Lower leg skin (tissue), 3 donors: Measurements from ENCODE around the gene RNF40.

ENCODE experiments used
- POLR2A ChIP-seq, 2 donors: fragments of 450-650 bp; IDR thresholded peaks; one replicate each; pipeline ENCODE4 v1.6.1; 2016 to 2017; ENCODE audit warnings: antibody characterized with exemption in 2 of 2, mild to moderate bottlenecking in 1 of 2, moderate library complexity in 1 of 2
- TF ChIP-seq, protein P1 (sequence below), 3 donors: fragments of 450-650 bp; IDR thresholded peaks; one replicate each; pipeline ENCODE4 v1.5.1; 2016; ENCODE audit warnings: antibody characterized with exemption in 3 of 3, mild to moderate bottlenecking in 3 of 3, moderate library complexity in 2 of 3

DNA sequence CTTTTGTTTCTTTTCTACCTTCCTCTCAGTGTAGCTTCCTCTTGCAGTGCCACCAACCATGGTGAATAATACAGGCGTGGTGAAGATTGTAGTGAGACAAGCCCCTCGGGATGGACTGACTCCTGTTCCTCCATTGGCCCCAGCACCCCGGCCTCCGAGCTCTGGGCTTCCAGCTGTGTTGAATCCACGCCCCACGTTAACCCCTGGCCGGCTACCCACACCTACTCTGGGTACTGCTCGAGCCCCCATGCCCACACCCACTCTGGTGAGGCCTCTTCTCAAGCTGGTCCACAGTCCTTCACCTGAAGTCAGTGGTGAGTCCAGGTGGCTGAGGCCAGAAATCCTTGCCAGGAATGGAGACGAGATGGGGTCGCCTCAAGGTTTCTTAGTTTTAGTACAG lies 39.2 kb upstream of the RNF40 start:
- TF ChIP-seq, protein P1, sequence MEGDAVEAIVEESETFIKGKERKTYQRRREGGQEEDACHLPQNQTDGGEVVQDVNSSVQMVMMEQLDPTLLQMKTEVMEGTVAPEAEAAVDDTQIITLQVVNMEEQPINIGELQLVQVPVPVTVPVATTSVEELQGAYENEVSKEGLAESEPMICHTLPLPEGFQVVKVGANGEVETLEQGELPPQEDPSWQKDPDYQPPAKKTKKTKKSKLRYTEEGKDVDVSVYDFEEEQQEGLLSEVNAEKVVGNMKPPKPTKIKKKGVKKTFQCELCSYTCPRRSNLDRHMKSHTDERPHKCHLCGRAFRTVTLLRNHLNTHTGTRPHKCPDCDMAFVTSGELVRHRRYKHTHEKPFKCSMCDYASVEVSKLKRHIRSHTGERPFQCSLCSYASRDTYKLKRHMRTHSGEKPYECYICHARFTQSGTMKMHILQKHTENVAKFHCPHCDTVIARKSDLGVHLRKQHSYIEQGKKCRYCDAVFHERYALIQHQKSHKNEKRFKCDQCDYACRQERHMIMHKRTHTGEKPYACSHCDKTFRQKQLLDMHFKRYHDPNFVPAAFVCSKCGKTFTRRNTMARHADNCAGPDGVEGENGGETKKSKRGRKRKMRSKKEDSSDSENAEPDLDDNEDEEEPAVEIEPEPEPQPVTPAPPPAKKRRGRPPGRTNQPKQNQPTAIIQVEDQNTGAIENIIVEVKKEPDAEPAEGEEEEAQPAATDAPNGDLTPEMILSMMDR (IDR thresholded peaks at IDR 0.05), result no peak
- TF ChIP-seq POLR2A (IDR thresholded peaks at IDR 0.05), result no peak
